Chondrocyte (in vitro differentiated cells): Measurements from ENCODE around the gene MSH3. TPM values are rescaled to one million over a fixed set of nuclear protein-coding genes. Genes with fewer than 3 reads are reported as not detected.

Source experiments
- DNase-seq: peaks from one replicate; pipeline ENCODE4 v3.0.0; 2021; ENCODE audit warnings: mixed read lengths, low spot score
- H3K27ac Mint-ChIP-seq: one replicate; pipeline ENCODE4 v1.8.0; 2021; ENCODE audit warnings: mild to moderate bottlenecking, moderate library complexity, mixed read lengths; ENCODE audit not compliant: unreplicated experiment
- H3K27me3 Mint-ChIP-seq: 2 replicates; pipeline ENCODE4 v1.8.0; 2021; ENCODE audit warnings: low read depth, mixed read lengths
- H3K36me3 Mint-ChIP-seq: 2 replicates; pipeline ENCODE4 v1.8.0; 2021; ENCODE audit warnings: low read depth, mixed read lengths
- H3K4me1 Mint-ChIP-seq: 2 replicates; pipeline ENCODE4 v1.8.0; 2021; ENCODE audit warnings: low read depth, mild to moderate bottlenecking, mixed read lengths
- H3K4me3 Mint-ChIP-seq: one replicate; pipeline ENCODE4 v1.8.0; 2021; ENCODE audit warnings: mild to moderate bottlenecking, moderate library complexity, mixed read lengths; ENCODE audit not compliant: unreplicated experiment
- H3K9me3 Mint-ChIP-seq: 2 replicates; pipeline ENCODE4 v1.8.0; 2021; ENCODE audit warnings: low read depth, mixed read lengths
- total RNA-seq: library from RNA; stranded (reverse); gene quantifications from 3 replicates; pipeline ENCODE4 v1.2.1, GENCODE V29; 2021
- TF ChIP-seq, protein P1 (sequence below): fragments of 200-600 bp; sonication (generic); IDR thresholded peaks from 2 replicates; pipeline ENCODE4 v1.5.0; 2021; ENCODE audit warnings: antibody characterized with exemption, mild to moderate bottlenecking, moderate library complexity

Gene MSH3
- total RNA-seq, 1 donor from 2014 or later: 11.9 TPM

DNA sequence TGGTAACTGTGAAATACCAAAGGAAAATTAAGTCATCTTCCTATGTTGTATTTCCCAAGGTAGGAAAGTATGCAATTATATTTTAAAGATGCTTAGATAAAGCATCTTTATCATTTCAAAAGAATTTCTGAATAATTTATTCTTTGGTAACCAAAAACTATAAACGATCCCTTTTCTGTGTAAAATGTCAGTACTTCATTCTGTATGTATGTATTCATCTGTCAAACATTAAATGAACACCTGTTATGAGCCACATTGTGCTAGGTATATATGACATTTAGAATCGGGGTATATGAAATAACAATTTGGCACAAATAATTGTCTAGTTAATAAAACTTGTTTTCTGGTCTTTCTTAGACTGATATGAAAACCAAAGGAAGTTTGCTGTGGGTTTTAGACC, 89.7 kb downstream of the MSH3 start:
- TF ChIP-seq, protein P1, sequence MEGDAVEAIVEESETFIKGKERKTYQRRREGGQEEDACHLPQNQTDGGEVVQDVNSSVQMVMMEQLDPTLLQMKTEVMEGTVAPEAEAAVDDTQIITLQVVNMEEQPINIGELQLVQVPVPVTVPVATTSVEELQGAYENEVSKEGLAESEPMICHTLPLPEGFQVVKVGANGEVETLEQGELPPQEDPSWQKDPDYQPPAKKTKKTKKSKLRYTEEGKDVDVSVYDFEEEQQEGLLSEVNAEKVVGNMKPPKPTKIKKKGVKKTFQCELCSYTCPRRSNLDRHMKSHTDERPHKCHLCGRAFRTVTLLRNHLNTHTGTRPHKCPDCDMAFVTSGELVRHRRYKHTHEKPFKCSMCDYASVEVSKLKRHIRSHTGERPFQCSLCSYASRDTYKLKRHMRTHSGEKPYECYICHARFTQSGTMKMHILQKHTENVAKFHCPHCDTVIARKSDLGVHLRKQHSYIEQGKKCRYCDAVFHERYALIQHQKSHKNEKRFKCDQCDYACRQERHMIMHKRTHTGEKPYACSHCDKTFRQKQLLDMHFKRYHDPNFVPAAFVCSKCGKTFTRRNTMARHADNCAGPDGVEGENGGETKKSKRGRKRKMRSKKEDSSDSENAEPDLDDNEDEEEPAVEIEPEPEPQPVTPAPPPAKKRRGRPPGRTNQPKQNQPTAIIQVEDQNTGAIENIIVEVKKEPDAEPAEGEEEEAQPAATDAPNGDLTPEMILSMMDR: no peak
- Mint-ChIP-seq H3K27ac (no peak overlapping the region), H3K36me3 (peaks cover 29% of the 10 kb centered on the region), H3K4me3 (no peak overlapping the region), H3K4me1 (no peaks in the 10 kb centered on the region), H3K27me3 (no peaks in the 10 kb centered on the region), H3K9me3 (peaks cover 6% of the 10 kb centered on the region)
- no peak for DNase-seq

DNA sequence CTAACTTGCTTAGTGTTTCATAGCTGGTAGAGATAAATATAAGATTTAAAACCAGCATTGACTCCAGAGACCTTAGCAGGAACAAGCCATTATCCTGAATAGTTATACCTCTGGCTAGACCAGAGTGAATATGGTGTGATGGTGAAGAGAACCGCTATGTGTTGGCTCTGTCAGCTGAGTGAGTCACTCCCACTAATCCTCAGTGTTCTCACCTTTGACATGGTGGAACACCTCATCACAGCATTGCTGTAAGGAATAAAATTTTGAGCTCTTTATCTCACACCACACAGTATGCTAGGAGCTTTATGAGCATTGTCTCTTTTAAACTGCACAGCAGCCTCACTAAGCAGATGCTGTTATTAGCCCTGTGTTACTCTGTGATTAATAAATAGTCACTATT, 91.0 kb downstream of the MSH3 start:
- DNase-seq: no peak
- peaks cover 6% of the 10 kb centered on the region for H3K9me3 Mint-ChIP-seq
- H3K27ac Mint-ChIP-seq: no peak overlapping the region
- H3K36me3 Mint-ChIP-seq: peaks cover 31% of the 10 kb centered on the region
- H3K4me1 Mint-ChIP-seq: no peaks in the 10 kb centered on the region
- no peak overlapping the region for H3K4me3 Mint-ChIP-seq
- TF ChIP-seq, protein P1: no peak
- H3K27me3 Mint-ChIP-seq: no peaks in the 10 kb centered on the region

DNA sequence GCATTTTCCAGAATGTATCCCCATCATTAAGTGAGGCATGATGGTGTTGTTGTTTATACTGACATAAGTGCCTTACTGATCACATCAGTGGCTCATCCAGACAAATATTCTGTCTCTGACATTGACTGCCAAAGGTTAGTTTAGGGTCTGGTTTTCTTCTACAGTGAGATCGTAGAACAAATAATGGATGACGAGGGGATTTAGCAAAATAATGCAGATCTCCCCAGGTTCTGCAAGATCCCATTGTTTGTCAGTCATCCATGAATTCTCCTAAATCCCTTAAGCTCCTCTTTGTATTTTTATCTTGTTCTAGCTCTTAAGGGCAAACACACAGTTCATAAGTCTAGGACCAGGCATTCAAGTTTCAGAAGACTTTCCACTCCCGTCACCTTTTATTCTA, 93.5 kb downstream of the MSH3 start:
- Mint-ChIP-seq H3K4me3 (no peak overlapping the region), H3K36me3 (peaks cover 23% of the 10 kb centered on the region), H3K27ac (no peak overlapping the region), H3K4me1 (no peaks in the 10 kb centered on the region), H3K27me3 (no peaks in the 10 kb centered on the region), H3K9me3 (peaks cover 6% of the 10 kb centered on the region)
- DNase-seq: no peak
- TF ChIP-seq, protein P1: no peak

DNA sequence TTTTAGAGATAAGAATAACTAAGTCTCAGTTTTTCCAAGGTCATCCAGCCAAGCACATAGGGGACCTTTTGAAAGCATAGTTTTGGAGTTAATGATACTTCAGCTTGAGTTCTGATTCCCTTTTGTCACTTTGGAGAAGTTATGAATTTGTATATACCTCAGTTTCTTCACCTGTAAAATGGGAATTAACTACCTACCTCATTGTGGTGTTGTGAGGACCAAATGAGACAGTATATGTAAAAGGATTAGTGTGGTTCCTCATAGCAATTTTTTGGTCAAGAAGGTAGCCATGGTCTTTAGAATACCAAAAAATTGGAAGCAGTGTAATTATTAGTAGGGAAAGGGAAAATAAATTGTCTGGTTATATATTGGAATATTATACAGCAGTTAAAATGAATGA, 98.0 kb downstream of the MSH3 start:
- Mint-ChIP-seq H3K36me3 (peaks cover 3% of the 10 kb centered on the region), H3K4me1 (peaks cover 12% of the 10 kb centered on the region), H3K27ac (no peak overlapping the region), H3K9me3 (no peaks in the 10 kb centered on the region), H3K4me3 (no peak overlapping the region), H3K27me3 (no peaks in the 10 kb centered on the region)
- TF ChIP-seq, protein P1: no peak
- DNase-seq: no peak

DNA sequence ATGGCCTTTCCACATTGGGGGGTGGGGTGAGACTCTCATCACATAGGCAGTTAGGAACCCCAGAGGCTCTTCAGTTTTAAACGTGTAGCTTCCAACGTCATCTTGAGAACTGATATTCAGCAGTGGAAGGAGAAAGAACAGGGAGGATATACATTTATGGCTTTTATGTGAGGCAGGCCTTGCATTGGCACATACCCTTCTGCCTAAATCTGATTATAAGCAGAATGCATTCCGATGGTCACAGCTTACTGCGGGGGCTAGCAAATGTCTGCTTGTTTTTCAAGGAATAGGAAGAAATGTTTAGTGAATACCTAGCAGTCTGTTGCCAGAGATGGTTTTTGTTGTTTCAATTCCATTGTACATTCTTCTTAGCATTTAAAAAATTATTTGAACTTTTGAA, 99.3 kb downstream of the MSH3 start:
- H3K4me3 Mint-ChIP-seq: no peak overlapping the region
- TF ChIP-seq, protein P1: no peak
- H3K36me3 Mint-ChIP-seq: peaks cover 5% of the 10 kb centered on the region
- peaks cover 12% of the 10 kb centered on the region for H3K4me1 Mint-ChIP-seq
- DNase-seq: no peak
- no peak overlapping the region for H3K27ac Mint-ChIP-seq
- H3K9me3 Mint-ChIP-seq: no peaks in the 10 kb centered on the region
- no peaks in the 10 kb centered on the region for H3K27me3 Mint-ChIP-seq
